ENCODE results near the gene UPK3A.

DNA sequence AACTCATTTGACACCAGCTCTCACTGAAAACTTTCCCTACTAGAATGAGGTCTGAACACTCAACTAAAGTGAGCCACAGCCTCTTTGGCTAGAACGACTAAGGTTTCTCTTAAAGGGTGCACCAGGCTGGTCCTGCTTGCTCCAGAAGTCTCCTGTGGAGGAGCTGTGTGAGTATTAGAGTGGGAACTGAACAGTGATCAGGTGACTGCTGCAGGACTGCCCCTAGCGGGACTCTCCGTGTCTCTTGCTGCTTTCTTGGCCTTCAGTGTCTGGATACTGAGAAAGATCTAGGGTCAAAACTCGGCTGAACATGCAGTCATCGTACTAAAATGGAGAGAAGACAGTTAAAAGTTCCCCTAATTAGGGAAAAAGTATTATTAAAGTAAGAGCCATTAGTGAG is 59.6 kb downstream of the UPK3A start:
- TF ChIP-seq POLR2AphosphoS5 (IDR thresholded peaks at IDR 0.05) (no peak), TAF1 (IDR thresholded peaks at IDR 0.05; ENCODE audit: low read depth) (no peak)

Data from neural cell (in vitro differentiated cells).